GM12878 (cell line): Measurements from ENCODE around the gene REV3L. TPM values are rescaled to one million over a fixed set of nuclear protein-coding genes. Genes with fewer than 3 reads are reported as not detected.

Experiments
- ATAC-seq: fragments of 200-7000 bp; cut with Tn5 transposase; 3 replicates; pipeline ENCODE4 v1.9.1; 2020; ENCODE audit warnings: mild to moderate bottlenecking, moderate library complexity
- BruUV-seq: library from RNA; stranded (reverse); fragments of 400-500 nt; replicated peaks from 2 replicates; lab custom pipeline; 2021; lab: Mats Ljungman, UMichigan
- CTCF ChIA-PET: fragments of 300-600 bp; sonication (Branson Sonifier 250); formaldehyde crosslinking; extraction: SDS; loops from one replicate; lab custom pipeline; 2021; ENCODE audit warnings: inconsistent platforms; lab: Yijun Ruan, JAX
- POLR2A ChIA-PET: fragments of 350-600 bp; formaldehyde crosslinking; extraction: SDS; loops from one replicate; lab custom pipeline; 2021; ENCODE audit warnings: inconsistent platforms; lab: Charles Lee
- RAD21 ChIA-PET: fragments of 300-600 bp; sonication (Branson Sonifier 250); formaldehyde crosslinking; loops from one replicate; lab custom pipeline; 2023; ENCODE audit warnings: antibody characterized with exemption; ENCODE audit not compliant: unreplicated experiment; lab: Charles Lee
- SMC1A ChIA-PET: fragments of 300-600 bp; sonication (Branson Sonifier 250); formaldehyde crosslinking; loops from one replicate; lab custom pipeline; 2023; ENCODE audit not compliant: unreplicated experiment, uncharacterized antibody; lab: Charles Lee
- DNase-seq: peaks from one replicate; pipeline ENCODE4 v3.0.0-alpha.2; 2011; ENCODE audit warnings: low read depth, low spot score
- FAIRE-seq: peaks from 3 replicates; lab custom pipeline; 2011; peaks lifted over from hg19 to GRCh38; lab: Jason Lieb, UNC
- H2AFZ ChIP-seq: 2 replicates; pipeline ENCODE4 v1.6.0; 2011; ENCODE audit warnings: low read depth, low read length, control low read depth; ENCODE audit not compliant: control insufficient read depth
- H3K27ac ChIP-seq: 2 replicates; pipeline ENCODE4 v1.5.1; 2011; ENCODE audit warnings: control low read depth; ENCODE audit not compliant: control insufficient read depth, insufficient read depth
- H3K27me3 ChIP-seq, 2 experiments: replicated peaks in 1 of 2; 2 replicates each; pipeline versions ENCODE4 v1.6.0 to v1.6.1; 2011; ENCODE audit warnings: low read length in 1 of 2; ENCODE audit not compliant: control insufficient read depth in 2 of 2, insufficient read depth in 2 of 2
- H3K36me3 ChIP-seq, 2 experiments: 2 replicates each; pipeline ENCODE4 v1.5.1; 2011; ENCODE audit warnings: low read length in 1 of 2; ENCODE audit not compliant: control insufficient read depth in 2 of 2, insufficient read depth in 2 of 2
- H3K4me1 ChIP-seq: 2 replicates; pipeline ENCODE4 v1.6.1; 2011; ENCODE audit warnings: mild to moderate bottlenecking, low read length, moderate library complexity, mixed read lengths; ENCODE audit not compliant: control insufficient read depth, insufficient read depth
- H3K4me2 ChIP-seq: 2 replicates; pipeline ENCODE4 v1.6.0; 2011; ENCODE audit warnings: control low read depth; ENCODE audit not compliant: control insufficient read depth, insufficient read depth
- H3K4me3 ChIP-seq: fragments of 200-600 bp; sonication (generic); 2 replicates; pipeline ENCODE4 v1.5.1; 2016
- H3K79me2 ChIP-seq: 2 replicates; pipeline ENCODE4 v1.6.0; 2011; ENCODE audit warnings: low read length; ENCODE audit not compliant: control insufficient read depth, insufficient read depth
- H3K9ac ChIP-seq: 2 replicates; pipeline ENCODE4 v1.8.0; 2011; ENCODE audit warnings: low read length, control low read depth, mixed read lengths; ENCODE audit not compliant: control insufficient read depth, insufficient read depth
- H3K9me3 ChIP-seq: replicated peaks from 3 replicates; pipeline ENCODE4 v1.5.1; 2011; ENCODE audit warnings: mild to moderate bottlenecking, low read length; ENCODE audit not compliant: control insufficient read depth, insufficient read depth
- H4K20me1 ChIP-seq: 2 replicates; pipeline ENCODE4 v1.6.0; 2011; ENCODE audit not compliant: control insufficient read depth, insufficient read depth
- BACH1 ChIP-seq: fragments of 450-650 bp; IDR thresholded peaks from 2 replicates; pipeline ENCODE4 v1.6.1; 2017; ENCODE audit warnings: mild to moderate bottlenecking, borderline replicate concordance
- CHD4 ChIP-seq: fragments of 200-600 bp; sonication (generic); IDR thresholded peaks from 2 replicates; pipeline ENCODE4 v1.6.1; 2016; ENCODE audit warnings: mild to moderate bottlenecking
- E2F8 ChIP-seq: fragments of 450-650 bp; IDR thresholded peaks from 2 replicates; pipeline ENCODE4 v1.6.1; 2018; ENCODE audit warnings: mild to moderate bottlenecking, low read depth, moderate library complexity; ENCODE audit not compliant: partially characterized antibody
- KAT2A ChIP-seq: conservative IDR thresholded peaks from 2 replicates; pipeline ENCODE4 v1.6.1; 2011; ENCODE audit warnings: low read depth, low read length; ENCODE audit not compliant: control insufficient read depth
- NBN ChIP-seq: fragments of 450-650 bp; IDR thresholded peaks from 2 replicates; pipeline ENCODE4 v1.6.1; 2016
- NFIC ChIP-seq: IDR thresholded peaks from 2 replicates; pipeline ENCODE4 v1.6.1; 2012; ENCODE audit warnings: low read depth, mild to moderate bottlenecking, inconsistent platforms, low read length, moderate library complexity
- RUNX3 ChIP-seq: IDR thresholded peaks from 2 replicates; pipeline ENCODE4 v1.6.1; 2012; ENCODE audit warnings: low read length, inconsistent platforms
- SMARCA5 ChIP-seq: fragments of 450-650 bp; IDR thresholded peaks from 2 replicates; pipeline ENCODE4 v1.6.1; 2017; ENCODE audit warnings: mild to moderate bottlenecking
- SRF ChIP-seq, 2 experiments: IDR thresholded peaks; 2 replicates each; pipeline ENCODE4 v1.6.1; 2011; ENCODE audit warnings: low read depth in 2 of 2, low read length in 2 of 2, mild to moderate bottlenecking in 1 of 2, moderate library complexity in 1 of 2
- STAT1 ChIP-seq: fragments of 450-650 bp; conservative IDR thresholded peaks from 2 replicates; pipeline ENCODE4 v1.6.1; 2014; ENCODE audit warnings: antibody characterized with exemption, mild to moderate bottlenecking
- USF2 ChIP-seq: IDR thresholded peaks from 2 replicates; pipeline ENCODE4 v1.6.1; 2011; ENCODE audit warnings: low read depth, low read length, improper control_type of control experiment, borderline replicate concordance
- ZNF217 ChIP-seq: fragments of 450-650 bp; IDR thresholded peaks from 2 replicates; pipeline ENCODE4 v1.6.1; 2017; ENCODE audit warnings: antibody characterized with exemption, mild to moderate bottlenecking
- ZNF24 ChIP-seq: fragments of 450-650 bp; IDR thresholded peaks from 2 replicates; pipeline ENCODE4 v1.6.1; 2017; ENCODE audit warnings: antibody characterized with exemption, mild to moderate bottlenecking
- ZNF687 ChIP-seq: fragments of 450-650 bp; IDR thresholded peaks from 2 replicates; pipeline ENCODE4 v1.6.1; 2017; ENCODE audit warnings: mild to moderate bottlenecking, moderate library complexity
- WGBS: methylation state at CpG from one replicate; pipeline ENCODE4 v1.1.6; 2016; ENCODE audit warnings: low lambda C conversion rate; ENCODE audit not compliant: insufficient replicate concordance, insufficient coverage; ENCODE audit errors: missing lambda C conversion rate; 5-methylcytosine and 5-hydroxymethylcytosine counted together
- in situ Hi-C: fragments of 300-500 bp; cut with MboI; formaldehyde crosslinking; loops from 9 replicates; pipeline ENCODE4 v1.14.3; 2018; ENCODE audit warnings: mixed read lengths
- intact Hi-C: fragments of 100-400 bp; cut with micrococcal nuclease; formaldehyde crosslinking; loops from one replicate; pipeline ENCODE4 v1.14.2; 2022; ENCODE audit not compliant: unreplicated experiment
- polyA plus RNA-seq, 11 experiments: library from polyadenylated mRNA; depleted of rRNA in 4 of 11; unstranded in 6 of 11; stranded (reverse) in 5 of 11; fragments of >200 nt; fragmentation: Nextera tagmentation in 4 of 11; fragmentation: Illumina TruSeq in 1 of 11; extraction: Ambion mirVana in 4 of 11; extraction: Trizol in 1 of 11; gene quantifications; 1 replicate in 1 of 11; 2 replicates in 10 of 11; pipeline versions ENCODE4 v1.2.1 to v1.2.3, GENCODE V29; 2011 to 2016; ENCODE audit warnings: inconsistent platforms in 2 of 11, missing spikeins in 2 of 11, low read depth in 1 of 11
- total RNA-seq, 4 experiments: library from RNA; depleted of rRNA in 3 of 4; stranded (reverse); fragments of >200 nt in 3 of 4; fragmentation: Illumina TruSeq in 1 of 4; extraction: Trizol in 1 of 4; gene quantifications; 2 replicates each; pipeline versions ENCODE4 v1.2.1 to v1.2.3, GENCODE V29; 2013 to 2021

REV3L gene
- total and polyA plus RNA-seq, 10 of the 15 experiments (the other 5 are each of a cell fraction or from before 2014, with no cell fraction given) = 7.6 to 33.6 (median 21.5) TPM

GRCh38 chr6:111423055-111423633 lies 59.9 kb downstream of the REV3L start (continued):
- no peak for TF ChIP-seq RUNX3
- no peak for TF ChIP-seq KAT2A

GRCh38 chr6:111418971-111419693 lies 63.9 kb downstream of the REV3L start:
- ATAC-seq = no peak
- no TSS peak for BruUV-seq
- H3K9ac ChIP-seq = no peak overlapping the region
- FAIRE-seq = no peak
- H3K27me3 ChIP-seq = no peaks in the 10 kb centered on the region
- H3K9me3 ChIP-seq = no peaks in the 10 kb centered on the region; the same call in 2 of the 3 replicates
- H3K36me3 ChIP-seq = peaks cover 3% of the 10 kb centered on the region in 2 experiments; a peak in 2 of 4 replicates
- no peak overlapping the region for H3K4me2 ChIP-seq
- in situ Hi-C loops (no loop called here), intact Hi-C loops (no loop called here)
- ChIA-PET POLR2A (no interaction called here), RAD21 (interaction anchor here (0.8 kb wide), 1 partner anchor 59 kb away, joined by 3 read pairs; no protein-coding TSS in a partner anchor), CTCF (interaction anchor here (0.9 kb wide), 1 partner anchor 33 kb away, joined by 3 read pairs; no protein-coding TSS in a partner anchor), SMC1A (interaction anchor here (0.9 to 1.3 kb wide), 6 partner anchors 9 to 62 kb away, joined by 3 to 6 read pairs (median 3); no protein-coding TSS in a partner anchor)
- H4K20me1 ChIP-seq = no peaks in the 10 kb centered on the region
- no peak overlapping the region for H2AFZ ChIP-seq
- peaks cover 15% of the 10 kb centered on the region for H3K4me1 ChIP-seq
- WGBS = 94% methylated on average over 5 of the region's 5 CpGs
- H3K27ac ChIP-seq = no peak overlapping the region
- peaks cover 53% of the 10 kb centered on the region for H3K79me2 ChIP-seq
- no peak overlapping the region for H3K4me3 ChIP-seq
- DNase-seq = no peak
- no peak for TF ChIP-seq NFIC
- TF ChIP-seq STAT1 = no peak
- no peak for TF ChIP-seq CHD4
- no peak for TF ChIP-seq ZNF24
- TF ChIP-seq USF2 = no peak
- no peak for TF ChIP-seq ZNF217
- TF ChIP-seq BACH1 = no peak
- no peak for TF ChIP-seq SRF (IDR thresholded peaks at IDR 0.05; ENCODE audit: low read depth in 2 of 2, low read length in 2 of 2)
- TF ChIP-seq ZNF687 = no peak
- TF ChIP-seq E2F8 = no peak
- TF ChIP-seq NBN = no peak
- no peak for TF ChIP-seq SMARCA5
